IMR-90 (cell line): ENCODE results near the gene OBP2B. TPM values are rescaled to one million over a fixed set of nuclear protein-coding genes. Genes with fewer than 3 reads are reported as not detected.
"Not testable (repeated sequence)": the region's sequence is repeated elsewhere in the genome, so short reads cannot be mapped to it uniquely, and the experiment has no call there.

Source experiments
- ATAC-seq: fragments of 200-7000 bp; cut with Tn5 transposase; 2 replicates; pipeline ENCODE4 v1.9.1; 2020; ENCODE audit warnings: low read depth, mild to moderate bottlenecking, moderate library complexity
- BruUV-seq: library from RNA; stranded (reverse); fragments of 400-500 nt; replicated peaks from 2 replicates; lab custom pipeline; 2021; lab: Mats Ljungman, UMichigan
- CTCF ChIA-PET: fragments of 300-600 bp; formaldehyde crosslinking; extraction: SDS; loops from one replicate; lab custom pipeline; 2021; ENCODE audit warnings: antibody characterized with exemption; lab: Yijun Ruan, JAX
- POLR2A ChIA-PET: fragments of 300-600 bp; sonication (Branson Sonifier 250); formaldehyde crosslinking; loops from one replicate; lab custom pipeline; 2022; ENCODE audit warnings: antibody characterized with exemption; ENCODE audit not compliant: unreplicated experiment; lab: Charles Lee
- DNase-seq: peaks from one replicate; pipeline ENCODE4 v3.0.0; 2013
- H2AFZ ChIP-seq: replicated peaks from 2 replicates; pipeline ENCODE3; 2013; ENCODE audit warnings: low read length, mild to moderate bottlenecking; ENCODE audit not compliant: poor library complexity
- H2AK5ac ChIP-seq: 2 replicates; pipeline ENCODE4 v1.6.1; 2013; ENCODE audit warnings: low read depth, low read length, inconsistent platforms
- H2AK9ac ChIP-seq: replicated peaks from 2 replicates; pipeline ENCODE3; 2013; ENCODE audit warnings: mild to moderate bottlenecking, low read depth, low read length, moderate library complexity; ENCODE audit not compliant: poor library complexity
- H2BK120ac ChIP-seq: 2 replicates; pipeline ENCODE4 v1.6.1; 2013; ENCODE audit warnings: low read depth, low read length, inconsistent platforms
- H2BK15ac ChIP-seq: 3 replicates; pipeline ENCODE4 v1.6.1; 2013; ENCODE audit warnings: low read depth, low read length, inconsistent platforms
- H2BK20ac ChIP-seq: 2 replicates; pipeline ENCODE4 v1.6.1; 2013; ENCODE audit warnings: low read depth, mild to moderate bottlenecking, inconsistent platforms, low read length, moderate library complexity
- H2BK5ac ChIP-seq: 2 replicates; pipeline ENCODE4 v1.6.1; 2013; ENCODE audit warnings: mild to moderate bottlenecking, low read depth, low read length, inconsistent platforms; ENCODE audit not compliant: poor library complexity, severe bottlenecking
- H3K14ac ChIP-seq: replicated peaks from 2 replicates; pipeline ENCODE4 v1.6.1; 2013; ENCODE audit warnings: low read depth, low read length, inconsistent platforms
- H3K18ac ChIP-seq: 2 replicates; pipeline ENCODE4 v1.6.1; 2013; ENCODE audit warnings: low read depth, low read length, control low read depth
- H3K23ac ChIP-seq: 2 replicates; pipeline ENCODE4 v1.6.1; 2013; ENCODE audit warnings: low read depth, low read length, inconsistent platforms
- H3K27ac ChIP-seq: 2 replicates; pipeline ENCODE4 v1.5.1; 2013; ENCODE audit warnings: mild to moderate bottlenecking, control low read depth, low read length; ENCODE audit not compliant: insufficient read depth
- H3K27me3 ChIP-seq: 2 replicates; pipeline ENCODE4 v1.6.1; 2013; ENCODE audit warnings: low read length; ENCODE audit not compliant: control insufficient read depth, insufficient read depth
- H3K36me3 ChIP-seq: 2 replicates; pipeline ENCODE4 v1.6.1; 2013; ENCODE audit warnings: low read length, mixed read lengths; ENCODE audit not compliant: control insufficient read depth, insufficient read depth
- H3K4ac ChIP-seq: 2 replicates; pipeline ENCODE4 v1.6.1; 2013; ENCODE audit warnings: low read depth, low read length, inconsistent platforms
- H3K4me1 ChIP-seq: 2 replicates; pipeline ENCODE4 v1.6.1; 2013; ENCODE audit warnings: low read length, mixed read lengths; ENCODE audit not compliant: control insufficient read depth, insufficient read depth
- H3K4me2 ChIP-seq: 2 replicates; pipeline ENCODE4 v1.6.1; 2013; ENCODE audit warnings: low read depth, mild to moderate bottlenecking, control low read depth, low read length, moderate library complexity
- H3K4me3 ChIP-seq: 2 replicates; pipeline ENCODE4 v1.5.1; 2013; ENCODE audit warnings: low read depth, mild to moderate bottlenecking, control low read depth, low read length, moderate library complexity; ENCODE audit not compliant: insufficient read depth
- H3K56ac ChIP-seq: 2 replicates; pipeline ENCODE4 v1.6.1; 2013; ENCODE audit warnings: low read length, inconsistent platforms; ENCODE audit not compliant: insufficient read depth; ENCODE audit errors: extremely low read depth
- H3K79me1 ChIP-seq, 2 experiments: 2 replicates each; pipeline ENCODE4 v1.6.1; 2013; ENCODE audit warnings: low read length in 2 of 2, inconsistent platforms in 1 of 2, low read depth in 1 of 2
- H3K9ac ChIP-seq: 2 replicates; pipeline ENCODE4 v1.6.1; 2013; ENCODE audit warnings: low read depth, low read length, control low read depth
- H3K9me1 ChIP-seq: 2 replicates; pipeline ENCODE4 v1.6.1; 2013; ENCODE audit warnings: low read length, inconsistent platforms; ENCODE audit not compliant: insufficient read depth
- H3K9me3 ChIP-seq: 2 replicates; pipeline ENCODE4 v1.6.1; 2013; ENCODE audit warnings: low read length; ENCODE audit not compliant: control insufficient read depth, insufficient read depth
- H4K20me1 ChIP-seq: 2 replicates; pipeline ENCODE4 v1.6.1; 2013; ENCODE audit warnings: low read length, inconsistent platforms; ENCODE audit not compliant: insufficient read depth
- H4K5ac ChIP-seq: 2 replicates; pipeline ENCODE4 v1.6.1; 2013; ENCODE audit warnings: mild to moderate bottlenecking, low read depth, low read length, control low read depth
- H4K8ac ChIP-seq, 2 experiments: 2 replicates each; pipeline ENCODE4 v1.6.1; 2013; ENCODE audit warnings: low read depth in 2 of 2, low read length in 2 of 2, control low read depth in 1 of 2, inconsistent platforms in 1 of 2
- H4K91ac ChIP-seq: 2 replicates; pipeline ENCODE4 v1.6.1; 2013; ENCODE audit warnings: low read depth, low read length, inconsistent platforms; ENCODE audit not compliant: insufficient read depth
- WGBS, 2 experiments: methylation state at CpG; one replicate each; pipeline versions ENCODE4 v1.1.5 to v1.1.7; 2013; ENCODE audit warnings: missing lambda C conversion rate in 2 of 2; ENCODE audit not compliant: insufficient read length in 1 of 2; ENCODE audit errors: extremely low coverage in 2 of 2; 5-methylcytosine and 5-hydroxymethylcytosine counted together
- dilution Hi-C: fragments of 300-500 bp; cut with HindIII; formaldehyde crosslinking; loops from one replicate; pipeline ENCODE4 v1.14.3; 2018; ENCODE audit warnings: low sequenced_read_pairs; ENCODE audit not compliant: unreplicated experiment
- in situ Hi-C: fragments of 300-500 bp; cut with MboI; formaldehyde crosslinking; loops from 3 replicates; pipeline ENCODE4 v1.14.3; 2019; ENCODE audit warnings: low sequenced_read_pairs, inconsistent platforms, mixed read lengths
- intact Hi-C: fragments of 100-400 bp; cut with micrococcal nuclease; formaldehyde crosslinking; loops from 2 replicates; pipeline ENCODE4 v1.10.0; 2022
- polyA plus RNA-seq, 3 experiments: library from polyadenylated mRNA; depleted of rRNA; stranded (reverse); fragments of >200 nt; gene quantifications; 2 replicates each; pipeline ENCODE4 v1.2.3, GENCODE V29; 2012; ENCODE audit warnings: low replicate concordance in 1 of 3
- total RNA-seq: library from RNA; depleted of rRNA; stranded (reverse); fragments of >200 nt; gene quantifications from 2 replicates; pipeline ENCODE4 v1.2.3, GENCODE V29; 2012

OBP2B gene
- total and polyA plus RNA-seq, 2 of the 4 experiments (the other 2 are of a cell fraction): not detected

DNA sequence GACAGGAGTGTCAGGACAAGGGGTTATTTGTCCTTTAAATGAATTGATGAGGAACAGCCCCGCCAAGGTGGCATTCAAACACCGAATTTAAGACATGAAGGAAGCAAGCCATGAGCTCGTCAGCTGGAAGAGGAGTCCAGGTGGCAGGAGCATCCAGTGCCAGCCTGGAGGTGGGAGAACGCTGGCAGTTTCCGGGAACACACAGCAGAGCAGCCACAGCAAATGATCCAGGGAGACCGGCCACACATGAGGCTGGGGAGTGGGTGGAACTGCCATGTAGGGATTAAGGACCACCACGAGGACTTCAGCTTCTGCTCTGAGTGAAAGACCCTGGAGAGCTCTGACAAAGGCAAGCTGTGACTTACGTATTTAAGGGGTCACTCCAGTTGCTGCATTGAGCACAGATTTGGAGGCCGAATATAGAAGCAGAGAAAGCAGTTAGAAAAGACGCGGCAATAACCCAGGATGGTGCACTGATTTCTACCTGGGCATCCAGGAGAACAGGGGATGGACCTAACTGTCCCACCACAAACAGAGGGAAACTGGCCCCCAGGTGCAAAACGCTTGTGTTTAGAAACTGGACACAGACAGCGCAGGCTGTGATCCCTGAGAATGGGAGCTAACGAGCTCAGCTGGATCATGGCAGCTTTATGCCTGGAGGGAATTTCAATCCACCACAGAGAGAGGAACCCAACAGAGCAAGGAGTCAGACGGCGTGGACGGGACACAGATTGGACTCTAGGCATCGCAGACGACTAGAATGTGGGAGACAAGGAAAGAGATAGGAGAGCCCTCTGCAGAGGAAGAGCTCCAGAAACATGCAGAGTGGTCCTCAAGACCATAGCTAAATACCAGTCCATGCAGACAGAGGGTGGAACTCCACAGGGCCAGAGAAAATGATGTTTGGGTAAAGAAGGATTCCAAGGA is 9.3 kb upstream of the OBP2B start:
- H4K91ac ChIP-seq, H4K8ac ChIP-seq, H3K18ac ChIP-seq, H3K4ac ChIP-seq, ATAC-seq, in situ Hi-C loops, H3K79me1 ChIP-seq, intact Hi-C loops, H2BK120ac ChIP-seq, H3K9ac ChIP-seq, H3K4me3 ChIP-seq, H4K5ac ChIP-seq, H2BK15ac ChIP-seq, H2AK5ac ChIP-seq, POLR2A ChIA-PET, H2BK5ac ChIP-seq, CTCF ChIA-PET, H3K56ac ChIP-seq, DNase-seq, H3K27ac ChIP-seq, H3K27me3 ChIP-seq, H2BK20ac ChIP-seq, H3K36me3 ChIP-seq, H3K4me1 ChIP-seq, H3K9me3 ChIP-seq, H2AK9ac ChIP-seq, H3K4me2 ChIP-seq, H4K20me1 ChIP-seq, H2AFZ ChIP-seq, dilution Hi-C loops, H3K23ac ChIP-seq, BruUV-seq, H3K14ac ChIP-seq, H3K9me1 ChIP-seq: not testable (repeated sequence)
- WGBS, 2 experiments: no CpG with 5 or more reads among the region's 19 CpGs

DNA sequence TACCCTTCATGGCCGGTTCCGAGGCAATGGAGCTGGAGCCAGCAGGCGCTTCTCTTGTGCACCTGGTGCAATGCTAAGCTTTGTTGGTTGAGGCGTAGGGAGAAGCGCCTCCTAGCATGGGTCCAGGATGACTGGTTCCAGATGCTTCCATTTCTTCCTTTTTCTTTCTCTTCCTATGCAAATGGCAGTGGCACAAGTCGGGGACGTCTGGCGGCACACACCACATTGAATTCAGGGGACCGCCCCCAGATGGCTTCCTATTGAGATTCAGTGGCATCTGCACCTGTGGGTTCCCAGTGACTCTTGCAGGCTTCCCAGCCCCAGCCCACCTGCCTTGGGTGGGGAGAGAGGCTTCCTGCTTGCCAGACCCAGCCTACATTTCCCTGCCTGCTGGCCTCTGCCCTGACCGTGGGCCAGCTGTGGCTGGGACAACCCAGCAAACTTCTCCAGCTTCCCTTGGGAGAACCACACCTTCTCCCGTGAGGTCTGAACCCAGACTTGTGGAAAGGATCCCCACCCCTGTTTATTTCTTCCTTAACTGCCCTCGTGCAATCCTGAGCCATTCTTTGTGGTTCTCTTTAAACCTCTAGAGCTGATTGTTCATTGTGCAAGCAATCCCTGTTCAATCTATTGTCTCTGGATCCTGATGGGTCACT is 8.4 kb upstream of the OBP2B start:
- CTCF ChIA-PET, in situ Hi-C loops, H3K4me2 ChIP-seq, ATAC-seq, H3K9ac ChIP-seq, H3K23ac ChIP-seq, H4K8ac ChIP-seq, POLR2A ChIA-PET, H3K79me1 ChIP-seq, H3K27me3 ChIP-seq, H4K91ac ChIP-seq, H3K36me3 ChIP-seq, H4K5ac ChIP-seq, H2BK20ac ChIP-seq, H3K14ac ChIP-seq, DNase-seq, H3K4ac ChIP-seq, H3K56ac ChIP-seq, H4K20me1 ChIP-seq, dilution Hi-C loops, H2BK120ac ChIP-seq, H3K4me3 ChIP-seq, H2BK15ac ChIP-seq, BruUV-seq, H3K27ac ChIP-seq, H2AK9ac ChIP-seq, H2AK5ac ChIP-seq, H2BK5ac ChIP-seq, H3K9me1 ChIP-seq, H3K18ac ChIP-seq, H2AFZ ChIP-seq, H3K4me1 ChIP-seq, intact Hi-C loops, H3K9me3 ChIP-seq: not testable (repeated sequence)
- WGBS, 2 experiments: no CpG with 5 or more reads among the region's 12 CpGs
